ENCODE measurements around the gene CLPX. TPM values are rescaled to one million over a fixed set of nuclear protein-coding genes. Genes with fewer than 3 reads are reported as not detected.
A peak's percentile ranks its signal among the peaks of the same experiment; 100 is the strongest.
"Not testable (repeated sequence)": the region's sequence is repeated elsewhere in the genome, so short reads cannot be mapped to it uniquely, and the experiment has no call there.

Gene CLPX
- total RNA-seq, 4 donors from 2014 or later: 37.4 to 53.2 (median 39.8) TPM

DNA sequence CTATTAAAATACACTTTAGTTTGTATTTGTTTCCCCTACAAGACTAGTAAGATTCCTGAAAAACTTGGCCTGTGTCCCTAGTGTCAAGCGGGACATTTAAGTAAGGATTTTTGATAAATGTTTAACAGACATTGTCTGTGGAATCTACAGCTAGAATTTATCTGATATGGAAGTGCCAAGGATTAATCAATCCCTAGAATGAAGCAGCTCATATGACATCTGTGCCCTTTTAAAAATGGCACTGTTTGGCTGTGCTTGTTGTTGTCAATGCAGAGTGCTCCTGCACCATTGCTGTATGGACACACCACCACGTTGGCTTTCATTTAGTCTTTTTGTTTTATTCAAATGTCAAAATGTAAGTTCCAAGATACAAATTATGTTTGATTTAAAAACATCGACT, 37.2 kb downstream of the CLPX start:
- TF ChIP-seq CTCF (IDR thresholded peaks at IDR 0.05) (no peak), EP300 (IDR thresholded peaks at IDR 0.05) (no peak), POLR2AphosphoS5 (IDR thresholded peaks at IDR 0.05) (no peak), POLR2A (IDR thresholded peaks at IDR 0.05; ENCODE audit: low read depth) (no peak)
- 67% methylated on average over 3 of the region's 3 CpGs for WGBS
- H3K27ac ChIP-seq (replicated peaks in 1 of 4): no peak overlapping the region
- H3K4me3 ChIP-seq: no peak overlapping the region
- no peaks in the 10 kb centered on the region for H3K27me3 ChIP-seq
- DNase-seq (ENCODE audit: extremely low spot score): no peak
- no peaks in the 10 kb centered on the region for H3K4me1 ChIP-seq
- no peaks in the 10 kb centered on the region for H3K9me3 ChIP-seq
- peaks cover 38 to 76% (median 52%) of the 10 kb centered on the region in 4 donors for H3K36me3 ChIP-seq
- intact Hi-C loops (cut with DNase I): no loop called here

GRCh38 chr15:65146438-65146837, 38.7 kb downstream of the CLPX start:
- Histone ChIP-seq H3K4me1 (no peaks in the 10 kb centered on the region), H3K27ac (replicated peaks in 1 of 4) (no peak overlapping the region), H3K4me3 (no peak overlapping the region), H3K9me3 (no peaks in the 10 kb centered on the region), H3K27me3 (no peaks in the 10 kb centered on the region), H3K36me3 (peaks cover 23 to 61% (median 37%) of the 10 kb centered on the region in 4 donors)
- DNase-seq (ENCODE audit: extremely low spot score): no peak
- 85% methylated on average over 4 of the region's 4 CpGs for WGBS
- intact Hi-C loops (cut with DNase I): no loop called here
- no peak for TF ChIP-seq POLR2AphosphoS5 (IDR thresholded peaks at IDR 0.05)

GRCh38 chr15:65138631-65139030, 46.5 kb downstream of the CLPX start:
- WGBS: 92% methylated on average over 6 of the region's 6 CpGs
- H3K4me3 ChIP-seq; H3K9me3 ChIP-seq; H3K4me1 ChIP-seq; H3K27ac ChIP-seq (replicated peaks in 1 of 4); H3K27me3 ChIP-seq; intact Hi-C loops (cut with DNase I); H3K36me3 ChIP-seq: not testable (repeated sequence)
- DNase-seq (ENCODE audit: extremely low spot score): peak; percentile 57

DNA sequence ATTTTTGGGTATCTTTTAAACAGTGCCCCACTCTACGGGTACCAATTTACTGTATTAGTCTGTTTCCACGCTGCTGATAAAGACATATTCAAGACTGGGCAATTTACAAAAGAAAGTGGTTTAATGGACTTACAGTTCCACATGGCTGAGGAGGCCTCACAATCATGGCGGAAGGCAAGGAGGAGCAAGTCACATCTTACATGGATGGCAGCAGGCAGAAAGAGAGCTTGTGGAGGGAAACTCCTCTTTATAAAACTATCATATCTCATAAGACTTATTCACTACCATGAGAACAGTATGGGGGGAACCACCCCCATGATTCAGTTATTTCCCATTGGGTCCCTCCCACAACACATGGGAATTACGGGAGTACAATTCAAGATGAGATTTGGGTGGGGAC, 47.2 kb downstream of the CLPX start:
- H3K4me1 ChIP-seq; H3K4me3 ChIP-seq; intact Hi-C loops (cut with DNase I); H3K27me3 ChIP-seq; H3K27ac ChIP-seq (replicated peaks in 1 of 4); H3K36me3 ChIP-seq; H3K9me3 ChIP-seq: not testable (repeated sequence)
- 95% methylated on average over 4 of the region's 4 CpGs for WGBS
- peak; percentile 12 for DNase-seq (ENCODE audit: extremely low spot score)

DNA sequence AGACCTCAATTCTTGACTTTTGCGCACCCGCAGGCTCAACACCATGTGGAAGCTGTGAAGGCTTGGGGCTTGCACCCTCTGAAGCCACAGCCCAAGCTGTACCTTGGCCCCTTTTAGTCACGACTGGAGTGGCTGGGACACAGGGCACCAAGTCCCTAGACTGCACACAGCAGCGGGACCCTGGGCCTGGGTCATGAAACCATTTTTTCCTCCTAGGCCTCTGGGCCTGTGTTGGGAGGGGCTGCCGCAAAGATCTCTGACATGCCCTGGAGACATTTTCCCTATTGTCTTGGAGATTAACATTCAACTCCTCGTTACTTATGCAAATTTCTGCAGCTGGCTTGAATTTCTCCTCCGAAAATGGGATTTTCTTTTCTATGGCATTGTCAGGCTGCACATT, 48.1 kb downstream of the CLPX start:
- H3K36me3 ChIP-seq; H3K27ac ChIP-seq (replicated peaks in 1 of 4); intact Hi-C loops (cut with DNase I); H3K27me3 ChIP-seq; DNase-seq (ENCODE audit: extremely low spot score); H3K9me3 ChIP-seq; H3K4me3 ChIP-seq: not testable (repeated sequence)
- 98% methylated on average over 5 of the region's 7 CpGs for WGBS
- H3K4me1 ChIP-seq: peaks cover 14 to 17% (median 15%) of the 10 kb centered on the region in 4 donors

DNA sequence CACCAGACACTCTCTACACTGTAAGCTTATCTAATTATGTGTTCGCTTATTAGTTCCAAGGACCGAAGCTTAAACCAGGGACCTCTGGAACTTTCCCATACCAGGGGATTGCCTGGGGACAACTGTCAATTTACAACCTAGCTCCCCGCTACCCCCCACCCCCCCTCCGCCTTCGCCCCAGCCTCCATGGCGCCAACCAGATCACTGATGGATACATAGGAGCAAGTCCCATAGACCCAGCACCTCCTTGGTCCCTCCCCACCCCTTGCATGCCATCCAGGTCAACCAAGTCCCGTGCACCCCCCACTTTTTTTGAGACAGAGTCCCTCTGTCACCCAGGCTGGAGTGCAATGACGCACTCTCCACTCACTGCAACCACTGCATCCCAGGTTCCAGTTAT, 50.6 kb downstream of the CLPX start:
- DNase-seq (ENCODE audit: extremely low spot score): no peak
- no peak for TF ChIP-seq POLR2AphosphoS5 (IDR thresholded peaks at IDR 0.05)
- TF ChIP-seq POLR2A (IDR thresholded peaks at IDR 0.05; ENCODE audit: low read depth): no peak
- no peak for TF ChIP-seq CTCF (IDR thresholded peaks at IDR 0.05)
- TF ChIP-seq EP300 (IDR thresholded peaks at IDR 0.05): no peak
- intact Hi-C loops (cut with DNase I): no loop called here
- Histone ChIP-seq H3K27ac (replicated peaks in 1 of 4) (no peak overlapping the region), H3K4me3 (peak overlapping the region in 1 of 4 donors; percentile 97), H3K27me3 (no peaks in the 10 kb centered on the region), H3K9me3 (no peaks in the 10 kb centered on the region), H3K36me3 (peaks cover 0 to 15% (median 3%) of the 10 kb centered on the region in 4 donors), H3K4me1 (peaks cover 23 to 38% (median 34%) of the 10 kb centered on the region in 4 donors)
- 88% methylated on average over 8 of the region's 8 CpGs for WGBS

DNA sequence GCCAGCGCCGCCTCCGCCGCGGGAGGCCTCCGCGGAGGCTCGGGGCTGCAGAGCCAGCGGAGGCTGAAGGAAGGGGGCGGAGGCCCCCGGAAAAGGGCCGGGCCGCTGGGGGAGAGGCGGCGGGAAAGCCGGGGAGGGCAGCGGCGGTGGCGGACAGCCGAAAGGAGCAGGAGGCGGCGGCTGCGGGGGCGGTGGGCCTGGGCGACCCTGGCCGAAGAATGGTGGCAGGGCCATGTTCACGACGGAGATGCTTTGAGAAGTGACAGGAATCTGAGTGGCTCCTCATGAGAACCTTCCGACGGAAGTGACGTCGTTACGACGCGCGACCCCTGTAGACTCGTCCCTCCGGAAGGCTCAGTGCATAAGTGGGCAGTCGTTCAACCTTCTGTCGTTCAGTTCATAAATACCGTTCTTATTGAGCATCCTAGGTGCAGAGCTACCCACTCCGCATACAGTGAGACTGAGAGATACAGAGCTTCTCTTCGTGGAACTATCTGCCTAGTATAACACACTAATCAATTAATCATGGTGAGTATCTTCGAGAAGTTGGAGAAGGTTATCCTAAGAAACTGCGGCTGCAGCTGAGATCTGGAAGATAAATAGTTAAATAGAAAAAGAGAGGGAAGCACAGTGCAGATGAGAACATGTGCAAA, 51.5 kb downstream of the CLPX start, which contains the start of gene PDCD7:
TSS of gene PDCD7 (minus strand) at position 261 of the 653 bp plus-strand sequence. CDS start at position 234, 27 bp downstream.
- TF ChIP-seq POLR2AphosphoS5 (IDR thresholded peaks at IDR 0.05) (peak; percentile 87 to 94), CTCF (IDR thresholded peaks at IDR 0.05) (peak in 1 of 3 experiments; percentile 4), EP300 (IDR thresholded peaks at IDR 0.05) (no peak), POLR2A (IDR thresholded peaks at IDR 0.05; ENCODE audit: low read depth) (peak; percentile 21)
- peaks cover 23 to 38% (median 36%) of the 10 kb centered on the region in 4 donors for H3K4me1 ChIP-seq
- intact Hi-C loops (cut with DNase I): no loop called here
- DNase-seq (ENCODE audit: extremely low spot score): peak; percentile 95
- no peaks in the 10 kb centered on the region for H3K27me3 ChIP-seq
- under 1% methylated on average over 32 of the region's 45 CpGs for WGBS
- peaks cover 2 to 24% (median 10%) of the 10 kb centered on the region in 4 donors for H3K36me3 ChIP-seq
- H3K4me3 ChIP-seq: peak within 1 kb of the TSS; percentile 95 to 98 (median 97)
- H3K9me3 ChIP-seq: no peaks in the 10 kb centered on the region
- H3K27ac ChIP-seq (replicated peaks in 1 of 4): peak within 1 kb of the TSS; percentile 91 to 95 (median 94)

Data from esophagus muscularis mucosa (tissue), 4 donors.